Epidermal melanocyte (primary cell): ENCODE results near the gene CNKSR2.
"Not testable (repeated sequence)": the region's sequence is repeated elsewhere in the genome, so short reads cannot be mapped to it uniquely, and the experiment has no call there.

Experiments used
- DNase-seq: peaks from one replicate; pipeline ENCODE4 v3.0.0; 2011; ENCODE audit warnings: low spot score; ENCODE audit not compliant: insufficient read length

CNKSR2 gene

GRCh38 chrX:21438792-21439191, 64.6 kb downstream of the CNKSR2 start:
- DNase-seq = no peak

- DNase-seq = no peak
These were observed 66.7 kb downstream of the CNKSR2 start for GRCh38 chrX:21440911-21441310.

GRCh38 chrX:21457718-21458117, 83.5 kb downstream of the CNKSR2 start:
- DNase-seq = no peak

GRCh38 chrX:21469071-21469470, 94.9 kb downstream of the CNKSR2 start:
- DNase-seq = no peak

GRCh38 chrX:21476909-21477308, 102.7 kb downstream of the CNKSR2 start:
- DNase-seq = no peak

GRCh38 chrX:21479695-21480270, 105.6 kb downstream of the CNKSR2 start:
- DNase-seq = no peak

GRCh38 chrX:21481761-21482160, 107.5 kb downstream of the CNKSR2 start:
- DNase-seq = no peak

GRCh38 chrX:21484051-21484450, 109.8 kb downstream of the CNKSR2 start:
- DNase-seq = not testable (repeated sequence)

- DNase-seq = no peak
These were observed 113.6 kb downstream of the CNKSR2 start for GRCh38 chrX:21487832-21488231.

GRCh38 chrX:21490341-21490740, 116.1 kb downstream of the CNKSR2 start:
- DNase-seq = no peak

GRCh38 chrX:21493226-21493830, 119.1 kb downstream of the CNKSR2 start:
- no peak for DNase-seq

- no peak for DNase-seq
These were observed 129.4 kb downstream of the CNKSR2 start for GRCh38 chrX:21503593-21503992.

GRCh38 chrX:21509912-21510311, 135.7 kb downstream of the CNKSR2 start:
- DNase-seq = no peak

- no peak for DNase-seq
These were observed 149.8 kb downstream of the CNKSR2 start for GRCh38 chrX:21524008-21524407.

GRCh38 chrX:21528076-21528475, 153.9 kb downstream of the CNKSR2 start:
- DNase-seq = no peak

GRCh38 chrX:21529771-21530170, 155.6 kb downstream of the CNKSR2 start:
- DNase-seq = no peak

GRCh38 chrX:21544642-21545041, 170.4 kb downstream of the CNKSR2 start:
- DNase-seq = not testable (repeated sequence)

- no peak for DNase-seq
These were observed 185.2 kb downstream of the CNKSR2 start for GRCh38 chrX:21559417-21559816.

GRCh38 chrX:21565025-21565424, 190.8 kb downstream of the CNKSR2 start:
- DNase-seq = no peak

GRCh38 chrX:21574793-21575192, 200.6 kb downstream of the CNKSR2 start:
- no peak for DNase-seq

- DNase-seq = no peak
These were observed 207.3 kb downstream of the CNKSR2 start for GRCh38 chrX:21581479-21581878.

- DNase-seq = no peak
These were observed 211.8 kb downstream of the CNKSR2 start for GRCh38 chrX:21586001-21586400.

- DNase-seq = no peak
These were observed 216.0 kb downstream of the CNKSR2 start for GRCh38 chrX:21590012-21590776.
